ENCODE measurements around the gene HAND2.

Gene HAND2

DNA sequence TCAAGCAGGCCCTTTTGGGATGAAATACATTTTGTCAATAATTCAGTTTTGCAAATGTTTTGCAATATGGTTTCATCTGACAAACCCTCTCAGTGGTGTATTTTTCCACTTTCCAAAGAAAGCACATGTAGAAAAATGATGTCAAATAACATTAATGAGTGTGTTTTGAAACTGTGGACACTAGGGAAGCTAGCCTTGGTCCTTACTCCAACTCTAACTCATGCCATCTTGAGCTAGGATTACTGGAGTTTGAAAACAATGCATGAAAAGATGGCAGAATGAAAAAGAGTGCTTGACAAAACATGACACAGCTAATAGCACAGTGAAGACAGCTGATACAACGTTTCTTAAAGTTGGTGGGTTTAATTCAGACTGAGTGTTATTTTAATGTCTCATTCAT is 41.4 kb downstream of the HAND2 start:
- DNase-seq (ENCODE audit: low spot score) = no peak
- TF ChIP-seq CTCF (IDR thresholded peaks at IDR 0.05; ENCODE audit: extremely low read depth, missing control alignments) = no peak

DNA sequence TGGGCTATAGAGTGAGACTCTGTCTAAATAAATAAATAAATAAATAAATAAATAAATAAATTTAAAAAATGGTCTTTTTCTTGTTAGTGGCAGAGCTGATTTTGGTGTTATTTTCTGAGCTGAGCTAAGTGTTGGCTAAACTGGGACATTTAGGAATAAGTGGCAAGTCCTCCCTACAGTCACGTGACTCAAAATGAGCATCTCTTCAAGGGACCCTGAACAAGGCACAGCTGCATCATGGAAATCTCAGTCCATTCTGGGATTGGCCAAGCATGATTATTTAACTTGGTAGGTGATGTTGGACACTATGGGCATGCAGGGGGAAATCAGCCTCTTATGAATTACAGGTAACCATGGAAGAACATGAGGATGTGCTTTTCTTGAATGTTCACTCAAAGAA is 42.0 kb downstream of the HAND2 start:
- no peak for TF ChIP-seq CTCF (IDR thresholded peaks at IDR 0.05; ENCODE audit: extremely low read depth, missing control alignments)
- no peak for DNase-seq (ENCODE audit: low spot score)

GRCh38 chr4:173486714-173487392 is 43.2 kb downstream of the HAND2 start:
- no peak for TF ChIP-seq CTCF (IDR thresholded peaks at IDR 0.05; ENCODE audit: extremely low read depth, missing control alignments)
- no peak for DNase-seq (ENCODE audit: low spot score)

DNA sequence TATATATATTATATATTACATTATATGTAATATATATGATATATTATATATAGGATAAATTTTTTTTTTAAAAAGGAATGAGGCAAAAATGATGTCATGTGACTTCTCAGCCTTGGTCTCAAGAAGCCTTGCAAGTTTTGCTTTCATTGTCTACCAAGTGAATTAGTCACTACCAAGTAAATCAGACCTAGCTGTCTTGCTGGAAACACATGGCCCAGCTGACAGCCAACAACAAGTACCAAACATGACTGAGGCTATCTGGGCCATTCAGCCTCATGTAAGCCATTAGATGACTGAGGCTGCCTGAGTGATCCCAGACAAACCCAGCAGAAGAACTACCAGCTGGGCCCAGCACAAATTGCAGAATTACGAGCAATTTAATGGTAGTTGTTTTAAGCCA is 44.9 kb downstream of the HAND2 start:
- no peak for DNase-seq (ENCODE audit: low spot score)
- TF ChIP-seq CTCF (IDR thresholded peaks at IDR 0.05; ENCODE audit: extremely low read depth, missing control alignments) = no peak

- DNase-seq (ENCODE audit: low spot score) = no peak
- no peak for TF ChIP-seq CTCF (IDR thresholded peaks at IDR 0.05; ENCODE audit: extremely low read depth, missing control alignments)
Measured at GRCh38 chr4:173482330-173482931, 47.6 kb downstream of the HAND2 start.

DNA sequence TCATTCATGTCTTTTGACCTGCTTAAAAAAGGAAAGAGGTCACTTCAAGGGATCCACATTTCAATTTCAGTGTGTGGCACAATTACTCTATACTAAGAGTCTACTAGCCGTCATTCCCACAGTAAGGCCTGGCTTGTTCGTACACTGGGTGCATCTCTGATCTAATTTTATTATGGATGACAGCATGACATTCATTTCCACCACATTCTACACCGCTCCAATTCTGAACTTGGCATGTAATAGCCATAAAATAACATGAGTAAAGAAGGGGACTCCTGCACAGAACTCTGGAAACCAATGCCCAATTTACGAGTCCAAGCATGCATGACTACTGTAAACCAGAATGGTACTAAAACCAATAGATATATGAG is 51.1 kb downstream of the HAND2 start:
- no peak for DNase-seq (ENCODE audit: low spot score)

More for the DNA sequence above, 51.1 kb downstream of the HAND2 start:
- no peak for TF ChIP-seq CTCF (IDR thresholded peaks at IDR 0.05; ENCODE audit: extremely low read depth, missing control alignments)
